Endothelial cell of umbilical vein (primary cell): ENCODE data around the gene KIFC1. TPM values are rescaled to one million over a fixed set of nuclear protein-coding genes. Genes with fewer than 3 reads are reported as not detected.

ENCODE experiments used
- BruUV-seq: library from RNA; stranded (reverse); fragments of 400-500 nt; replicated peaks from 2 replicates; lab custom pipeline; 2021; lab: Mats Ljungman, UMichigan
- CTCF ChIA-PET: fragments of 300-600, 350-600 bp; sonication (Branson Sonifier 250); formaldehyde crosslinking; loops from one replicate; lab custom pipeline; 2021; ENCODE audit warnings: antibody characterized with exemption, inconsistent platforms; lab: Charles Lee
- POLR2A ChIA-PET: fragments of 300-600, 350-600 bp; sonication (Branson Sonifier 250); formaldehyde crosslinking; loops from one replicate; lab custom pipeline; 2021; ENCODE audit warnings: antibody characterized with exemption, inconsistent platforms; lab: Charles Lee
- DNase-seq: peaks from one replicate; pipeline ENCODE4 v3.0.0-alpha.2; 2011; ENCODE audit warnings: low read depth, low spot score
- FAIRE-seq: peaks from 2 replicates; lab custom pipeline; 2011; peaks lifted over from hg19 to GRCh38; lab: Jason Lieb, UNC
- H2AFZ ChIP-seq: 2 replicates; pipeline ENCODE4 v1.6.0; 2012; ENCODE audit warnings: low read depth, low read length, control low read depth, inconsistent platforms
- H3K27ac ChIP-seq: 2 replicates; pipeline ENCODE4 v1.5.1; 2011; ENCODE audit warnings: low read depth, mild to moderate bottlenecking, control low read depth, low read length, moderate library complexity; ENCODE audit not compliant: insufficient read depth
- H3K27me3 ChIP-seq, 2 experiments: 2 replicates each; pipeline versions ENCODE4 v1.6.0 to v1.6.1; 2011; ENCODE audit warnings: low read length in 2 of 2, mixed read lengths in 1 of 2; ENCODE audit not compliant: control insufficient read depth in 2 of 2, insufficient read depth in 2 of 2
- H3K36me3 ChIP-seq, 2 experiments: 2 replicates in 1 of 2; 3 replicates in 1 of 2; pipeline ENCODE4 v1.5.1; 2011; ENCODE audit warnings: low read length in 2 of 2, mild to moderate bottlenecking in 1 of 2, moderate library complexity in 1 of 2; ENCODE audit not compliant: control insufficient read depth in 2 of 2, insufficient read depth in 2 of 2; ENCODE audit errors: extremely low read depth in 1 of 2
- H3K4me1 ChIP-seq: 3 replicates; pipeline ENCODE4 v1.5.1; 2011; ENCODE audit warnings: mild to moderate bottlenecking, low read length; ENCODE audit not compliant: control insufficient read depth, insufficient read depth; ENCODE audit errors: extremely low read depth
- H3K4me2 ChIP-seq: 2 replicates; pipeline ENCODE4 v1.6.1; 2011; ENCODE audit warnings: low read length, control low read depth, mixed read lengths; ENCODE audit not compliant: insufficient read depth
- H3K4me3 ChIP-seq, 3 experiments: fragments of 200-600 bp in 1 of 3; sonication (generic), shearing (Covaris generic) in 1 of 3; replicated peaks in 1 of 3; 2 replicates each; pipeline ENCODE4 v1.5.1; 2011 to 2016; ENCODE audit warnings: control low read depth in 3 of 3, low read length in 3 of 3, mild to moderate bottlenecking in 2 of 3, inconsistent platforms in 1 of 3, low read depth in 1 of 3, moderate library complexity in 1 of 3; ENCODE audit not compliant: insufficient read depth in 1 of 3
- H3K79me2 ChIP-seq: 2 replicates; pipeline ENCODE4 v1.6.0; 2012; ENCODE audit warnings: low read length, inconsistent platforms; ENCODE audit not compliant: control insufficient read depth, insufficient read depth
- H3K9ac ChIP-seq: replicated peaks from 2 replicates; pipeline ENCODE3; 2011; ENCODE audit warnings: low read length, control low read depth; ENCODE audit not compliant: insufficient read depth; ENCODE audit errors: extremely low read depth
- H3K9me1 ChIP-seq: replicated peaks from 3 replicates; pipeline ENCODE4 v1.6.0; 2011; ENCODE audit warnings: mild to moderate bottlenecking, low read length; ENCODE audit not compliant: control insufficient read depth, insufficient read depth; ENCODE audit errors: extremely low read depth
- H3K9me3 ChIP-seq: replicated peaks from 2 replicates; pipeline ENCODE4 v1.5.1; 2012; ENCODE audit warnings: low read length, inconsistent platforms; ENCODE audit not compliant: control insufficient read depth, insufficient read depth
- H4K20me1 ChIP-seq: replicated peaks from 2 replicates; pipeline ENCODE3; 2011; ENCODE audit warnings: mild to moderate bottlenecking, low read length; ENCODE audit not compliant: control insufficient read depth, insufficient read depth; ENCODE audit errors: extremely low read depth
- CTCF ChIP-seq, 2 donors: IDR thresholded peaks; 1 replicate in 1 of 2; 2 replicates in 1 of 2; pipeline ENCODE4 v1.5.1; 2011; ENCODE audit warnings: low read length in 2 of 2, mild to moderate bottlenecking in 2 of 2, moderate library complexity in 2 of 2, control low read depth in 1 of 2, inconsistent platforms in 1 of 2, low read depth in 1 of 2; ENCODE audit not compliant: insufficient read depth in 1 of 2; ENCODE audit errors: extremely low read depth in 1 of 2
- EZH2 ChIP-seq: IDR thresholded peaks from 2 replicates; pipeline ENCODE4 v1.6.1; 2012; ENCODE audit warnings: borderline replicate concordance, low read depth, mild to moderate bottlenecking, moderate library complexity, low read length, inconsistent platforms; ENCODE audit not compliant: severe bottlenecking
- FOS ChIP-seq: IDR thresholded peaks from 2 replicates; pipeline ENCODE4 v1.6.1; 2011; ENCODE audit warnings: mild to moderate bottlenecking, low read length, moderate library complexity, borderline replicate concordance; ENCODE audit not compliant: insufficient read depth
- GATA2 ChIP-seq: IDR thresholded peaks from 2 replicates; pipeline ENCODE4 v1.7.0; 2011; ENCODE audit warnings: low read depth, mild to moderate bottlenecking, moderate library complexity, mixed read lengths, low read length; ENCODE audit not compliant: insufficient read length, insufficient read depth
- JUN ChIP-seq: IDR thresholded peaks from 2 replicates; pipeline ENCODE4 v1.6.1; 2011; ENCODE audit warnings: borderline replicate concordance, low read depth; ENCODE audit not compliant: insufficient read length, insufficient read depth
- MAX ChIP-seq: IDR thresholded peaks from 2 replicates; pipeline ENCODE4 v1.6.1; 2011; ENCODE audit not compliant: insufficient read depth, insufficient read length
- MYC ChIP-seq: IDR thresholded peaks from one replicate; pipeline ENCODE4 v1.6.1; 2011; ENCODE audit warnings: mild to moderate bottlenecking, low read depth, low read length
- POLR2A ChIP-seq: IDR thresholded peaks from 2 replicates; pipeline ENCODE4 v1.6.1; 2012; ENCODE audit warnings: low read depth, mild to moderate bottlenecking, control low read depth, low read length
- POLR2AphosphoS5 ChIP-seq: IDR thresholded peaks from 2 replicates; pipeline ENCODE4 v1.6.1; 2012; ENCODE audit warnings: low read depth, mild to moderate bottlenecking, control low read depth, low read length, moderate library complexity; ENCODE audit not compliant: insufficient read depth
- dilution Hi-C: fragments of 300-500 bp; cut with MboI; formaldehyde crosslinking; loops from one replicate; pipeline ENCODE4 v1.15.0; 2019; ENCODE audit warnings: low sequenced_read_pairs; ENCODE audit not compliant: extremely low pct_ligation_motif_present
- intact Hi-C: fragments of 100-400 bp; cut with micrococcal nuclease; formaldehyde crosslinking; loops from one replicate; pipeline ENCODE4 v1.10.0; 2022
- polyA plus RNA-seq, 4 experiments: library from polyadenylated mRNA; depleted of rRNA in 3 of 4; stranded (reverse) in 3 of 4; unstranded in 1 of 4; fragments of >200 nt; gene quantifications; 2 replicates each; pipeline versions ENCODE4 v1.2.1 to v1.2.3, GENCODE V29; 2011 to 2012; ENCODE audit warnings: missing spikeins in 1 of 4
- total RNA-seq: library from RNA; stranded (reverse); gene quantifications from 2 replicates; pipeline ENCODE4 v1.2.3, GENCODE V29; 2021

Gene KIFC1
- total and polyA plus RNA-seq, 2 donors (not counting 3 experiments of a cell fraction or from before 2014, with no cell fraction given) = 39.3 to 63.4 TPM

GRCh38 chr6:33420491-33421343 is 29.1 kb downstream of the KIFC1 start:
- H3K27ac ChIP-seq = no peak overlapping the region
- no peaks in the 10 kb centered on the region for H4K20me1 ChIP-seq
- no TSS peak for BruUV-seq
- H3K36me3 ChIP-seq = no peaks in the 10 kb centered on the region
- ChIA-PET POLR2A (no interaction called here), CTCF (no interaction called here)
- H3K79me2 ChIP-seq = peaks cover 11% of the 10 kb centered on the region
- H3K4me1 ChIP-seq = peaks cover 28% of the 10 kb centered on the region
- H3K9me3 ChIP-seq = no peaks in the 10 kb centered on the region
- FAIRE-seq (no peak), DNase-seq (no peak)
- dilution Hi-C loops (no loop called here), intact Hi-C loops (no loop called here)
- no peak overlapping the region for H3K4me3 ChIP-seq
- no peak overlapping the region for H2AFZ ChIP-seq
- H3K4me2 ChIP-seq = no peak overlapping the region
- H3K9ac ChIP-seq = no peak overlapping the region
- H3K9me1 ChIP-seq = no peaks in the 10 kb centered on the region
- peaks cover 16% of the 10 kb centered on the region in 2 experiments for H3K27me3 ChIP-seq
- no peak for TF ChIP-seq MYC
- no peak for TF ChIP-seq POLR2AphosphoS5
- no peak for TF ChIP-seq CTCF (IDR thresholded peaks at IDR 0.05; ENCODE audit: extremely low read depth in 1 of 2, insufficient read depth in 1 of 2, low read depth in 1 of 2, low read length in 2 of 2)
- no peak for TF ChIP-seq POLR2A
- no peak for TF ChIP-seq GATA2
- TF ChIP-seq JUN = no peak
- TF ChIP-seq FOS = no peak
- no peak for TF ChIP-seq EZH2
- no peak for TF ChIP-seq MAX
